Spleen (tissue), 11 donors: ENCODE results near the gene CEP250. TPM values are rescaled to one million over a fixed set of nuclear protein-coding genes. Genes with fewer than 3 reads are reported as not detected.
"Not testable (repeated sequence)": the region's sequence is repeated elsewhere in the genome, so short reads cannot be mapped to it uniquely, and the experiment has no call there.

Source experiments
- DNase-seq: peaks from one replicate; pipeline ENCODE4 v3.0.0-alpha.2; 2020
- H3K27ac ChIP-seq, 8 donors: fragments of 200-600 bp; sonication (generic) in 7 of 8; 1 replicate in 4 of 8; 2 replicates in 4 of 8; pipeline versions ENCODE4 v1.5.0 to v1.8.0; 2016 to 2021; ENCODE audit warnings: inconsistent platforms in 4 of 8, mild to moderate bottlenecking in 4 of 8, moderate library complexity in 1 of 8
- H3K27me3 ChIP-seq, 7 donors: fragments of 200-600 bp; sonication (generic) in 6 of 7; replicated peaks in 1 of 7; 1 replicate in 4 of 7; 2 replicates in 3 of 7; pipeline versions ENCODE4 v1.5.0 to v1.8.0; 2016 to 2021; ENCODE audit warnings: inconsistent platforms in 3 of 7, mild to moderate bottlenecking in 1 of 7
- H3K36me3 ChIP-seq, 6 donors: fragments of 200-600 bp; sonication (generic) in 5 of 6; 1 replicate in 4 of 6; 2 replicates in 2 of 6; pipeline versions ENCODE4 v1.5.0 to v1.8.0; 2016 to 2021; ENCODE audit warnings: inconsistent platforms in 2 of 6
- H3K4me1 ChIP-seq, 6 donors: fragments of 200-600 bp; sonication (generic) in 5 of 6; 1 replicate in 3 of 6; 2 replicates in 3 of 6; pipeline versions ENCODE4 v1.5.0 to v1.8.0; 2016 to 2021; ENCODE audit warnings: inconsistent platforms in 3 of 6
- H3K4me3 ChIP-seq, 8 donors: fragments of 200-600 bp; sonication (generic) in 7 of 8; 1 replicate in 4 of 8; 2 replicates in 4 of 8; pipeline versions ENCODE4 v1.5.0 to v1.8.0; 2016 to 2021; ENCODE audit warnings: inconsistent platforms in 4 of 8, mild to moderate bottlenecking in 4 of 8, moderate library complexity in 2 of 8
- H3K9me3 ChIP-seq, 8 donors: fragments of 200-600 bp; sonication (generic) in 7 of 8; 1 replicate in 4 of 8; 2 replicates in 4 of 8; pipeline versions ENCODE4 v1.5.0 to v1.8.0; 2016 to 2021; ENCODE audit warnings: inconsistent platforms in 4 of 8
- POLR2A ChIP-seq, 3 donors: fragments of 450-650 bp; IDR thresholded peaks; one replicate each; pipeline ENCODE4 v1.5.1; 2017; ENCODE audit warnings: antibody characterized with exemption in 3 of 3, mild to moderate bottlenecking in 1 of 3
- POLR2AphosphoS5 ChIP-seq, 3 donors: sonication (generic); formaldehyde crosslinking; IDR thresholded peaks; one replicate each; pipeline ENCODE4 v1.5.1; 2017; ENCODE audit warnings: antibody characterized with exemption in 3 of 3
- WGBS, 5 donors: extraction: QIAGEN DNeasy Blood & Tissue Kit in 3 of 5; methylation state at CpG; one replicate each; pipeline versions ENCODE4 v1.1.5 to v1.1.7; 2013 to 2018; 5-methylcytosine and 5-hydroxymethylcytosine counted together
- intact Hi-C: fragments of 100-400 bp; cut with DNase I; formaldehyde crosslinking; loops from one replicate; pipeline ENCODE4 v1.15.0; 2023; ENCODE audit warnings: low total_unique reads
- polyA plus RNA-seq, 3 donors: library from polyadenylated mRNA; stranded (reverse); fragments of 200-250 nt; gene quantifications; one replicate each; pipeline ENCODE4 v1.2.1, GENCODE V29; 2013
- total RNA-seq, 7 donors: library from RNA; depleted of rRNA in 3 of 7; stranded (reverse); fragments of >200 nt in 3 of 7; fragmentation: NEBNext Ultra II Directional in 4 of 7; extraction: Animal tissue kit (Norgen Biotek cat#: 25700) in 4 of 7; gene quantifications; one replicate each; pipeline versions ENCODE4 v1.1.0 to v1.2.1, GENCODE V29; 2016 to 2021
- TF ChIP-seq, protein P1 (sequence below), 11 experiments: fragments of 200-600 bp in 7 of 11; fragments of 450-650 bp in 4 of 11; sonication (generic) in 4 of 11; IDR thresholded peaks in 8 of 11; conservative IDR thresholded peaks in 3 of 11; 1 replicate in 7 of 11; 2 replicates in 4 of 11; pipeline versions ENCODE4 v1.4.0 to v1.8.0; 2016 to 2021; ENCODE audit warnings: antibody characterized with exemption in 11 of 11, inconsistent platforms in 4 of 11, mild to moderate bottlenecking in 1 of 11
- donor health status: healthy with polysubstance abuse.
- donor health status: DM: no; HTN: no; CAD: no; lungs with moderate emphysema.
- donor health status: DM: no; HTN: no; CAD: no.
- donor health status: Bipolar disorder and iron deficiency.
- donor health status: healthy.
- donor health status: DM: no; HTN: no; CAD: no.
- donor health status: DM: yes; HTN: yes; CAD: no.

Gene CEP250
- total and polyA plus RNA-seq, 10 donors: 15.2 to 70.0 (median 45.7) TPM

DNA sequence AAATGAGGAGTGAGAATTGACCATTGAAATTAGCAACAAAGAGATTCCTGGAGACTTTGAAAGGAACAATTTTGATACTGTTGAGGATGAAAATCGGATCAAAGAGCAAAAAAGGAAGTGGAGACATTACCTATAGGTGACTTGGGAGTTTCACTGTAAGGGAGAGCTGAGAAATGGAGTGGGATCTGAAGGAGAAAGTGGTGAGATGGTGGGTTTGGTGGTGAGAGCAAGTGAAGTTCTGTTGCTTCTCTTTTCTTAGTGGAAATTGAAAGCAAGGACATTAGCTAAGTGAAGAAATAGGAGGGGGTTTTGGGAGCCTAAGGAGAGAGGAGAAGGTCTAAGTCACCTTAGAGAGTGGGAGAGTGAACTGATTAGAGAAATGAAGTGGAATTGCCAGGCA is 90.7 kb downstream of the CEP250 start:
- DNase-seq: no peak
- no peak overlapping the region for H3K4me3 ChIP-seq
- peaks cover 0 to 79% (median 37%) of the 10 kb centered on the region in 6 donors for H3K36me3 ChIP-seq
- 78 to 88% (median 84%) methylated on average over 1 of the region's 1 CpG for WGBS, 5 donors
- H3K27me3 ChIP-seq: no peaks in the 10 kb centered on the region
- intact Hi-C loops: loop anchor here (10.0 kb wide), 1 partner anchor 69 kb away; the partner anchor contains the start of gene SPAG4
- no peak overlapping the region for H3K27ac ChIP-seq
- peaks cover 0 to 23% (median 18%) of the 10 kb centered on the region in 6 donors for H3K4me1 ChIP-seq
- TF ChIP-seq, protein P1, sequence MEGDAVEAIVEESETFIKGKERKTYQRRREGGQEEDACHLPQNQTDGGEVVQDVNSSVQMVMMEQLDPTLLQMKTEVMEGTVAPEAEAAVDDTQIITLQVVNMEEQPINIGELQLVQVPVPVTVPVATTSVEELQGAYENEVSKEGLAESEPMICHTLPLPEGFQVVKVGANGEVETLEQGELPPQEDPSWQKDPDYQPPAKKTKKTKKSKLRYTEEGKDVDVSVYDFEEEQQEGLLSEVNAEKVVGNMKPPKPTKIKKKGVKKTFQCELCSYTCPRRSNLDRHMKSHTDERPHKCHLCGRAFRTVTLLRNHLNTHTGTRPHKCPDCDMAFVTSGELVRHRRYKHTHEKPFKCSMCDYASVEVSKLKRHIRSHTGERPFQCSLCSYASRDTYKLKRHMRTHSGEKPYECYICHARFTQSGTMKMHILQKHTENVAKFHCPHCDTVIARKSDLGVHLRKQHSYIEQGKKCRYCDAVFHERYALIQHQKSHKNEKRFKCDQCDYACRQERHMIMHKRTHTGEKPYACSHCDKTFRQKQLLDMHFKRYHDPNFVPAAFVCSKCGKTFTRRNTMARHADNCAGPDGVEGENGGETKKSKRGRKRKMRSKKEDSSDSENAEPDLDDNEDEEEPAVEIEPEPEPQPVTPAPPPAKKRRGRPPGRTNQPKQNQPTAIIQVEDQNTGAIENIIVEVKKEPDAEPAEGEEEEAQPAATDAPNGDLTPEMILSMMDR (IDR thresholded peaks at IDR 0.05 in 8 of 11, conservative IDR thresholded peaks at IDR 0.05 in 3 of 11): no peak
- TF ChIP-seq POLR2AphosphoS5 (IDR thresholded peaks at IDR 0.05) (no peak), POLR2A (IDR thresholded peaks at IDR 0.05) (no peak)
- no peaks in the 10 kb centered on the region for H3K9me3 ChIP-seq

DNA sequence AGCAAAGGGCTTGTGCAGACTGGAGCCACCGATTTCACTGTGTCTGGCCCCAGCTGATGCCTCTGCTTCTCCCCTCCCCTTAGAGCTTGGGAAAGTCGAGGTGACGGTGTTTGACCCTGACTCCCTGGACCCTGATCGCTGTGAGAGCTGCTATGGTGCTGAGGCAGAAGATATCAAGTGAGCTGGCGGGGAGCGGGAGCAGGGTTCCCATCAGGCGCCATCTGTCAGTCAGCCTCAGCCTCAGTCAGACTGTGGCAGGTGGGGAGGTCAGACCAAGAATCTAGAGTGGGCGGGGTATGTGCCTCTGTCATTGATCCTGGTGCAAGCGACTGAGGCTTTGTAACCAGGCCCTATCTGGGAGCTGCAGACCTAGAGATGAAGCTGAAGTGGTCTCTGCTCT is 91.9 kb downstream of the CEP250 start:
- H3K27me3 ChIP-seq: no peaks in the 10 kb centered on the region
- peak; percentile 17 for DNase-seq
- H3K4me1 ChIP-seq: peaks cover 0 to 13% (median 9%) of the 10 kb centered on the region in 6 donors
- no peaks in the 10 kb centered on the region for H3K9me3 ChIP-seq
- no peak overlapping the region for H3K4me3 ChIP-seq
- no peak overlapping the region for H3K27ac ChIP-seq
- TF ChIP-seq POLR2A (IDR thresholded peaks at IDR 0.05) (no peak), POLR2AphosphoS5 (IDR thresholded peaks at IDR 0.05) (no peak)
- TF ChIP-seq, protein P1 (IDR thresholded peaks at IDR 0.05 in 8 of 11, conservative IDR thresholded peaks at IDR 0.05 in 3 of 11): no peak
- 85 to 96% (median 88%) methylated on average over 8 to 9 of the region's 9 CpGs for WGBS, 5 donors
- intact Hi-C loops: loop anchor here (10.0 kb wide), 1 partner anchor 67 kb away; the partner anchor contains the start of gene SPAG4
- H3K36me3 ChIP-seq: peaks cover 0 to 91% (median 48%) of the 10 kb centered on the region in 6 donors

DNA sequence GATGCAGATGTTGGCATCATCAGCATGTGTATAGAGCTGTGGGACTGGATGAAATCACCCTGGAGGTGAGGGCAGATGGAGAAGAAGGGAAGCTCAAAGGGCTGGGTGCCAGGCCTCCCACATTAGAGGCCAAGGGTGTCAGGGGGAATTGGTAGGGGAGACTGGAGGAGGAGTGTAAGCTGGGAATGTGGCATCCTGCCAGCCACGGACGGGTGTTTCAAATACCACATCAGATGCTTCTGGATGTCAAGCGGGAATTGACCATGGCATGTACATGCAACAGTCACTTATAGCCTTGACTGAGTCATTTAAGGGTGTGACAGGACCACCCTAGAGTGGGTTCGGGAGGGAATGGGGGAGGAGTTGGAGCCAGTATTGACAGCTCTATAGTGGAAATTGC is 96.1 kb downstream of the CEP250 start:
- Histone ChIP-seq H3K9me3 (no peaks in the 10 kb centered on the region), H3K36me3 (peaks cover 0 to 100% (median 78%) of the 10 kb centered on the region in 6 donors)
- WGBS, 5 donors: 78 to 91% (median 83%) methylated on average over 4 of the region's 4 CpGs

DNA sequence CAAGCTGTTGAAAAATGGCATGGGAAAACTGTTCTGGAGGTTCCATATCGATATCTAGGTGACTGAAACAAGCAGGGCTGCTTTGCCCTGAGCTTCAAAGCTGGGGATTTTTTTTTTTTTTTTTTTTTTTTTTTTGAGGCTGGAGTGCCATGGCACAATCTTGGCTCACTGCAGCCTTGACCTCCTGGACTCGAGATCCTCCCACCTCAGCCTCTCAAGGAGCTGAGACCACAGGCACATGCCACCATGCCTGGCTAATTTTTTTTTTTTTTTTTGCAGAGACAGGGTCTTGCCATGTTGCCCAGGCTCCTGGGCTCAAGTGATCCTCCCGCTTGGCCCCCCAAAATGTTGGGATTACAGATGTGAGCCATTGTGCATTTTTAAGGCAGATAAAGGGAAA is 97.5 kb downstream of the CEP250 start:
- Histone ChIP-seq H3K9me3 (no peaks in the 10 kb centered on the region), H3K4me1 (no peaks in the 10 kb centered on the region), H3K27ac (no peak overlapping the region), H3K27me3 (no peaks in the 10 kb centered on the region), H3K36me3 (peaks cover 0 to 100% (median 80%) of the 10 kb centered on the region in 6 donors), H3K4me3 (no peak overlapping the region)
- intact Hi-C loops: no loop called here
- DNase-seq: no peak
- TF ChIP-seq POLR2A (IDR thresholded peaks at IDR 0.05): no peak
- no peak for TF ChIP-seq POLR2AphosphoS5 (IDR thresholded peaks at IDR 0.05)
- TF ChIP-seq, protein P1 (IDR thresholded peaks at IDR 0.05 in 8 of 11, conservative IDR thresholded peaks at IDR 0.05 in 3 of 11): no peak
- 90 to 95% (median 92%) methylated on average over 3 of the region's 3 CpGs for WGBS, 5 donors

More for the DNA sequence above, 96.1 kb downstream of the CEP250 start:
- Histone ChIP-seq H3K4me3 (no peak overlapping the region), H3K27ac (no peak overlapping the region), H3K27me3 (no peaks in the 10 kb centered on the region), H3K4me1 (no peaks in the 10 kb centered on the region)
- TF ChIP-seq POLR2AphosphoS5 (IDR thresholded peaks at IDR 0.05) (no peak), POLR2A (IDR thresholded peaks at IDR 0.05) (no peak)
- TF ChIP-seq, protein P1 (IDR thresholded peaks at IDR 0.05 in 8 of 11, conservative IDR thresholded peaks at IDR 0.05 in 3 of 11): no peak
- intact Hi-C loops: no loop called here
- DNase-seq: peak; percentile 35

DNA sequence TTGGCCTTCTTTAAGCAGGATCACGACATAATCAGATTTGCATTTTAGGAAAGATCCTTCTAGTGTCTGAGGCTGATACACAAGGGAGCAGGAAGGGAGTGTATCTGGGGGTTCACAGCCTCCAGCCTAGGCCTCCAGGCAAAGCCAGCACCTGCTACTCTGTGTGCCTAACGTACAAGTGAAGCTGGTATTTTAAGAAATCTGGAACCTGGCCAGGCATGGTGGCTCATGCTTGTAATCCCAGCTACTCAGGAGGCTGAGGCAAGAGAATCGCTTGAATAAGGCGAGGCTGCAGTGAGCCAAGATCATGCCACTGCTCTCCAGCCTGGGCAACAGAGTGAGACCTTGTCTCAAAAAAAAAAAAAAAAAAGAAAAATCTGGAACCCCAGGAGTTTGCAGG is 100.1 kb downstream of the CEP250 start:
- DNase-seq, H3K9me3 ChIP-seq, H3K27ac ChIP-seq, H3K4me3 ChIP-seq, intact Hi-C loops, H3K27me3 ChIP-seq, H3K4me1 ChIP-seq: not testable (repeated sequence)
- WGBS, 5 donors: 88 to 95% (median 89%) methylated on average over 4 of the region's 4 CpGs
- H3K36me3 ChIP-seq: peaks cover 0 to 93% (median 62%) of the 10 kb centered on the region in 6 donors
